HepG2 (cell line): ENCODE results near the gene DDAH2. TPM values are rescaled to one million over a fixed set of nuclear protein-coding genes. Genes with fewer than 3 reads are reported as not detected.

Source experiments
- MIER2 ChIP-seq: IDR thresholded peaks from 2 replicates; pipeline ENCODE4 v1.6.1; 2016; ENCODE audit warnings: missing biosample characterization, missing genetic modification reagents
- ZNF547 ChIP-seq: sonication (generic); formaldehyde crosslinking; IDR thresholded peaks from 2 replicates; pipeline ENCODE4 v1.5.1; 2020; ENCODE audit warnings: mild to moderate bottlenecking, missing genetic modification reagents
- ZSCAN9 ChIP-seq: IDR thresholded peaks from 2 replicates; pipeline ENCODE4 v1.6.1; 2016; ENCODE audit warnings: borderline replicate concordance
- polyA plus RNA-seq, 8 experiments: library from polyadenylated mRNA; depleted of rRNA in 3 of 8; stranded (reverse) in 7 of 8; unstranded in 1 of 8; fragments of >200 nt; fragmentation: Illumina TruSeq in 4 of 8; extraction: Trizol in 4 of 8; gene quantifications; 2 replicates each; pipeline versions ENCODE4 v1.2.1 to v1.2.3, GENCODE V29; 2011 to 2016; ENCODE audit warnings: low read depth in 4 of 8, missing spikeins in 1 of 8, mixed read lengths in 1 of 8; ENCODE audit not compliant: insufficient read depth in 1 of 8
- total RNA-seq, 5 experiments: library from RNA; depleted of rRNA; stranded (reverse); fragments of >200 nt; fragmentation: Illumina TruSeq; extraction: Trizol; gene quantifications; 2 replicates each; pipeline ENCODE4 v1.2.3, GENCODE V29; 2016; ENCODE audit warnings: low read depth in 1 of 5
- TF ChIP-seq, protein P1 (sequence below), 2 experiments: sonication (generic) in 1 of 2; formaldehyde crosslinking in 1 of 2; IDR thresholded peaks; 2 replicates each; pipeline versions ENCODE4 v1.6.1 to v1.9.0; 2014 to 2022; ENCODE audit warnings: antibody characterized with exemption in 1 of 2, borderline replicate concordance in 1 of 2, inconsistent platforms in 1 of 2, low read depth in 1 of 2, missing genetic modification reagents in 1 of 2
- TF ChIP-seq, protein P2 (sequence below): sonication (generic); formaldehyde crosslinking; IDR thresholded peaks from 2 replicates; pipeline ENCODE4 v1.5.0; 2020; ENCODE audit warnings: mild to moderate bottlenecking, low read depth, missing genetic modification reagents, borderline replicate concordance
- TF ChIP-seq, protein P3 (sequence below): IDR thresholded peaks from 2 replicates; pipeline ENCODE4 v1.6.1; 2012; ENCODE audit warnings: low read length, improper control_type of control experiment
- TF ChIP-seq, protein P4 (sequence below): IDR thresholded peaks from 2 replicates; pipeline ENCODE4 v1.6.1; 2016; ENCODE audit warnings: low read depth
- TF ChIP-seq, protein P5 (sequence below): sonication (generic); formaldehyde crosslinking; IDR thresholded peaks from 2 replicates; pipeline ENCODE4 v1.8.1; 2023; ENCODE audit warnings: missing genetic modification reagents, mild to moderate bottlenecking, borderline replicate concordance
- TF ChIP-seq, protein P6 (sequence below): sonication (generic); formaldehyde crosslinking; IDR thresholded peaks from 2 replicates; pipeline ENCODE4 v1.8.1; 2023; ENCODE audit warnings: mild to moderate bottlenecking, moderate library complexity, missing genetic modification reagents

DDAH2 gene
- total and polyA plus RNA-seq, 2 of the 13 experiments (the other 11 are each of a cell fraction or from before 2014, with no cell fraction given): 16.4 to 21.1 TPM

DNA sequence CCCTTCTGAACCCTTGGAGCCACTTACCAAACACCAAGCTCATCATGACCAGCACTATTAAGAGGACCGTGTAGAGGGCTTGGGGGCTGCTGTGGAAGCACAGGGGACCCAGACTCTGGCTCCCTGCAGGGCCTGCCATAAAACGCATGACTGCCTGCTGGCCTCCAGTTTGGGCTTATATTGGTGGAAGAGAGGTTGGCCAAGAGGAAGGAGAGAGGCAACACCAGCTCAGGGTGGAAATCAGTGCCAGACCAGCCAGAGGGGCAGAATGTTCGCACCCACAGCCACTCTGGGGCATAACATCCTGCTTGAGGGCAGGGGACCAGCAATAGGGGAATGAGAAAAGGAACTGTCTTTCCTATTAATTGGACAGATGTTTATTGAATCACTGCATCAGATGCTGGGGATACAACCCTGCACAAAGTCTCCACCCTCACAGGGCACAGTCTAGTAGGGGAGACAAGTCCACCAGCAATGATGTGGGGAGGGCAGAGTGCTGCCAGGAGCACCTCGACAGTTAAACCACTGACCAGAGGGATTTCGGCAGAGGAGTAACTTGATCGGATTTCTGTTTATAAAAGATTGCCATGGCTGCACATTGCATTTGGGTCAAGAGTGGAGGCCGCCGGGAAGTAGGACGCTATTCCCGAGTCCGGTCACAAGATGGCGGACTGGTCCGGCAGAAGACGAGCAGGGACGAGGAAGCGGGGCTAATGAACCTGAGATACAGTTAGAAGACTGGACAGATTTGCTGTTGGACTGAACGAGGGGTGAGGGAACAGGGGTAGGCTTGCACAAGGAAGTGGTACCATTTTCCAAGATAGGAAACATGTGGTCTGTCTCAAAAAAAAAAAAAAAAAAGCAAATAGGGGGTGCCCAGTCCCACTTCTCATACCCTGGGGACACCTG is 48.6 kb downstream of the DDAH2 start, which contains the start of gene LY6G5C (continued):
- TF ChIP-seq, protein P1, sequence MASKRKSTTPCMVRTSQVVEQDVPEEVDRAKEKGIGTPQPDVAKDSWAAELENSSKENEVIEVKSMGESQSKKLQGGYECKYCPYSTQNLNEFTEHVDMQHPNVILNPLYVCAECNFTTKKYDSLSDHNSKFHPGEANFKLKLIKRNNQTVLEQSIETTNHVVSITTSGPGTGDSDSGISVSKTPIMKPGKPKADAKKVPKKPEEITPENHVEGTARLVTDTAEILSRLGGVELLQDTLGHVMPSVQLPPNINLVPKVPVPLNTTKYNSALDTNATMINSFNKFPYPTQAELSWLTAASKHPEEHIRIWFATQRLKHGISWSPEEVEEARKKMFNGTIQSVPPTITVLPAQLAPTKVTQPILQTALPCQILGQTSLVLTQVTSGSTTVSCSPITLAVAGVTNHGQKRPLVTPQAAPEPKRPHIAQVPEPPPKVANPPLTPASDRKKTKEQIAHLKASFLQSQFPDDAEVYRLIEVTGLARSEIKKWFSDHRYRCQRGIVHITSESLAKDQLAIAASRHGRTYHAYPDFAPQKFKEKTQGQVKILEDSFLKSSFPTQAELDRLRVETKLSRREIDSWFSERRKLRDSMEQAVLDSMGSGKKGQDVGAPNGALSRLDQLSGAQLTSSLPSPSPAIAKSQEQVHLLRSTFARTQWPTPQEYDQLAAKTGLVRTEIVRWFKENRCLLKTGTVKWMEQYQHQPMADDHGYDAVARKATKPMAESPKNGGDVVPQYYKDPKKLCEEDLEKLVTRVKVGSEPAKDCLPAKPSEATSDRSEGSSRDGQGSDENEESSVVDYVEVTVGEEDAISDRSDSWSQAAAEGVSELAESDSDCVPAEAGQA (IDR thresholded peaks at IDR 0.05; ENCODE audit: low read depth): no peak
- TF ChIP-seq, protein P1 (CRISPR knock-in tag; IDR thresholded peaks at IDR 0.05; ENCODE audit: borderline replicate concordance): no peak
- TF ChIP-seq, protein P2, sequence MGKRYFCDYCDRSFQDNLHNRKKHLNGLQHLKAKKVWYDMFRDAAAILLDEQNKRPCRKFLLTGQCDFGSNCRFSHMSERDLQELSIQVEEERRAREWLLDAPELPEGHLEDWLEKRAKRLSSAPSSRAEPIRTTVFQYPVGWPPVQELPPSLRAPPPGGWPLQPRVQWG (CRISPR knock-in tag): no peak
- TF ChIP-seq ZNF547 (CRISPR knock-in tag): no peak
- peak; percentile 42; the same call in 1 of the 2 replicates for TF ChIP-seq ZSCAN9 (CRISPR knock-in tag)
- TF ChIP-seq, protein P3, sequence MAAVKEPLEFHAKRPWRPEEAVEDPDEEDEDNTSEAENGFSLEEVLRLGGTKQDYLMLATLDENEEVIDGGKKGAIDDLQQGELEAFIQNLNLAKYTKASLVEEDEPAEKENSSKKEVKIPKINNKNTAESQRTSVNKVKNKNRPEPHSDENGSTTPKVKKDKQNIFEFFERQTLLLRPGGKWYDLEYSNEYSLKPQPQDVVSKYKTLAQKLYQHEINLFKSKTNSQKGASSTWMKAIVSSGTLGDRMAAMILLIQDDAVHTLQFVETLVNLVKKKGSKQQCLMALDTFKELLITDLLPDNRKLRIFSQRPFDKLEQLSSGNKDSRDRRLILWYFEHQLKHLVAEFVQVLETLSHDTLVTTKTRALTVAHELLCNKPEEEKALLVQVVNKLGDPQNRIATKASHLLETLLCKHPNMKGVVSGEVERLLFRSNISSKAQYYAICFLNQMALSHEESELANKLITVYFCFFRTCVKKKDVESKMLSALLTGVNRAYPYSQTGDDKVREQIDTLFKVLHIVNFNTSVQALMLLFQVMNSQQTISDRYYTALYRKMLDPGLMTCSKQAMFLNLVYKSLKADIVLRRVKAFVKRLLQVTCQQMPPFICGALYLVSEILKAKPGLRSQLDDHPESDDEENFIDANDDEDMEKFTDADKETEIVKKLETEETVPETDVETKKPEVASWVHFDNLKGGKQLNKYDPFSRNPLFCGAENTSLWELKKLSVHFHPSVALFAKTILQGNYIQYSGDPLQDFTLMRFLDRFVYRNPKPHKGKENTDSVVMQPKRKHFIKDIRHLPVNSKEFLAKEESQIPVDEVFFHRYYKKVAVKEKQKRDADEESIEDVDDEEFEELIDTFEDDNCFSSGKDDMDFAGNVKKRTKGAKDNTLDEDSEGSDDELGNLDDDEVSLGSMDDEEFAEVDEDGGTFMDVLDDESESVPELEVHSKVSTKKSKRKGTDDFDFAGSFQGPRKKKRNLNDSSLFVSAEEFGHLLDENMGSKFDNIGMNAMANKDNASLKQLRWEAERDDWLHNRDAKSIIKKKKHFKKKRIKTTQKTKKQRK: no peak
- peak; percentile 38; the same call in 1 of the 2 replicates for TF ChIP-seq MIER2 (CRISPR knock-in tag)
- TF ChIP-seq, protein P4, sequence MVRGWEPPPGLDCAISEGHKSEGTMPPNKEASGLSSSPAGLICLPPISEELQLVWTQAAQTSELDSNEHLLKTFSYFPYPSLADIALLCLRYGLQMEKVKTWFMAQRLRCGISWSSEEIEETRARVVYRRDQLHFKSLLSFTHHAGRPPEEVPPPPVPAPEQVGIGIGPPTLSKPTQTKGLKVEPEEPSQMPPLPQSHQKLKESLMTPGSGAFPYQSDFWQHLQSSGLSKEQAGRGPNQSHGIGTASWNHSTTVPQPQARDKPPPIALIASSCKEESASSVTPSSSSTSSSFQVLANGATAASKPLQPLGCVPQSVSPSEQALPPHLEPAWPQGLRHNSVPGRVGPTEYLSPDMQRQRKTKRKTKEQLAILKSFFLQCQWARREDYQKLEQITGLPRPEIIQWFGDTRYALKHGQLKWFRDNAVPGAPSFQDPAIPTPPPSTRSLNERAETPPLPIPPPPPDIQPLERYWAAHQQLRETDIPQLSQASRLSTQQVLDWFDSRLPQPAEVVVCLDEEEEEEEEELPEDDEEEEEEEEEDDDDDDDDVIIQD (CRISPR knock-in tag): no peak
- TF ChIP-seq, protein P5, sequence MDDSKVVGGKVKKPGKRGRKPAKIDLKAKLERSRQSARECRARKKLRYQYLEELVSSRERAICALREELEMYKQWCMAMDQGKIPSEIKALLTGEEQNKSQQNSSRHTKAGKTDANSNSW (CRISPR knock-in tag): no peak
- TF ChIP-seq, protein P6, sequence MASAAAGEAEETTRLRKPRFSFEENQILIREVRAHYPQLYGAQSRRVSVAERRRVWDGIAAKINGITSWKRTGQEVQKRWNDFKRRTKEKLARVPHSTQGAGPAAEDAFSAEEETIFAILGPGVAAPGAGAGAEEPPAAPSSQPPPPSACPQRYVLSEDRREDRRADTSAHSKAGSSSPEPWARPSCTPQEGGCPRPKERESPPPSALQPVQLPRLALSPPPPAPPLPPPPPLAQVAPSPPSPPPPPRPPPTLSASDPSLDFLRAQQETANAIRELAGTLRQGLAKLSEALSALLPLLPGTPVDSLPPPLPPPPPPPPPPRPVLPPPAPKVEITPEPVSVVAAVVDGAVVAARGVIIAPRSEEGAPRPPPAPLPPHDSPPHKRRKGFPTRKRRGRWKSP (CRISPR knock-in tag): no peak
